Frontal cortex (tissue), 4 donors: ENCODE measurements around the gene MUC5AC. TPM values are rescaled to one million over a fixed set of nuclear protein-coding genes. Genes with fewer than 3 reads are reported as not detected.
"Not testable (repeated sequence)": the region's sequence is repeated elsewhere in the genome, so short reads cannot be mapped to it uniquely, and the experiment has no call there.

Experiments used
- DNase-seq, 2 donors: peaks; one replicate each; pipeline ENCODE4 v3.0.0; 2012; ENCODE audit warnings: low spot score in 2 of 2
- FAIRE-seq: peaks from 2 replicates; lab custom pipeline; 2012; peaks lifted over from hg19 to GRCh38; lab: Jason Lieb, UNC
- total RNA-seq: library from RNA; depleted of rRNA; stranded (reverse); fragments of >200 nt; gene quantifications from one replicate; pipeline ENCODE4 v1.2.3, GENCODE V29; 2014
- donor health status: control.
- donor health status: control.
- donor health status: control.

MUC5AC gene, protein sequence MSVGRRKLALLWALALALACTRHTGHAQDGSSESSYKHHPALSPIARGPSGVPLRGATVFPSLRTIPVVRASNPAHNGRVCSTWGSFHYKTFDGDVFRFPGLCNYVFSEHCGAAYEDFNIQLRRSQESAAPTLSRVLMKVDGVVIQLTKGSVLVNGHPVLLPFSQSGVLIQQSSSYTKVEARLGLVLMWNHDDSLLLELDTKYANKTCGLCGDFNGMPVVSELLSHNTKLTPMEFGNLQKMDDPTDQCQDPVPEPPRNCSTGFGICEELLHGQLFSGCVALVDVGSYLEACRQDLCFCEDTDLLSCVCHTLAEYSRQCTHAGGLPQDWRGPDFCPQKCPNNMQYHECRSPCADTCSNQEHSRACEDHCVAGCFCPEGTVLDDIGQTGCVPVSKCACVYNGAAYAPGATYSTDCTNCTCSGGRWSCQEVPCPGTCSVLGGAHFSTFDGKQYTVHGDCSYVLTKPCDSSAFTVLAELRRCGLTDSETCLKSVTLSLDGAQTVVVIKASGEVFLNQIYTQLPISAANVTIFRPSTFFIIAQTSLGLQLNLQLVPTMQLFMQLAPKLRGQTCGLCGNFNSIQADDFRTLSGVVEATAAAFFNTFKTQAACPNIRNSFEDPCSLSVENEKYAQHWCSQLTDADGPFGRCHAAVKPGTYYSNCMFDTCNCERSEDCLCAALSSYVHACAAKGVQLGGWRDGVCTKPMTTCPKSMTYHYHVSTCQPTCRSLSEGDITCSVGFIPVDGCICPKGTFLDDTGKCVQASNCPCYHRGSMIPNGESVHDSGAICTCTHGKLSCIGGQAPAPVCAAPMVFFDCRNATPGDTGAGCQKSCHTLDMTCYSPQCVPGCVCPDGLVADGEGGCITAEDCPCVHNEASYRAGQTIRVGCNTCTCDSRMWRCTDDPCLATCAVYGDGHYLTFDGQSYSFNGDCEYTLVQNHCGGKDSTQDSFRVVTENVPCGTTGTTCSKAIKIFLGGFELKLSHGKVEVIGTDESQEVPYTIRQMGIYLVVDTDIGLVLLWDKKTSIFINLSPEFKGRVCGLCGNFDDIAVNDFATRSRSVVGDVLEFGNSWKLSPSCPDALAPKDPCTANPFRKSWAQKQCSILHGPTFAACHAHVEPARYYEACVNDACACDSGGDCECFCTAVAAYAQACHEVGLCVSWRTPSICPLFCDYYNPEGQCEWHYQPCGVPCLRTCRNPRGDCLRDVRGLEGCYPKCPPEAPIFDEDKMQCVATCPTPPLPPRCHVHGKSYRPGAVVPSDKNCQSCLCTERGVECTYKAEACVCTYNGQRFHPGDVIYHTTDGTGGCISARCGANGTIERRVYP (N-terminal part only)
- total RNA-seq = not detected

DNA sequence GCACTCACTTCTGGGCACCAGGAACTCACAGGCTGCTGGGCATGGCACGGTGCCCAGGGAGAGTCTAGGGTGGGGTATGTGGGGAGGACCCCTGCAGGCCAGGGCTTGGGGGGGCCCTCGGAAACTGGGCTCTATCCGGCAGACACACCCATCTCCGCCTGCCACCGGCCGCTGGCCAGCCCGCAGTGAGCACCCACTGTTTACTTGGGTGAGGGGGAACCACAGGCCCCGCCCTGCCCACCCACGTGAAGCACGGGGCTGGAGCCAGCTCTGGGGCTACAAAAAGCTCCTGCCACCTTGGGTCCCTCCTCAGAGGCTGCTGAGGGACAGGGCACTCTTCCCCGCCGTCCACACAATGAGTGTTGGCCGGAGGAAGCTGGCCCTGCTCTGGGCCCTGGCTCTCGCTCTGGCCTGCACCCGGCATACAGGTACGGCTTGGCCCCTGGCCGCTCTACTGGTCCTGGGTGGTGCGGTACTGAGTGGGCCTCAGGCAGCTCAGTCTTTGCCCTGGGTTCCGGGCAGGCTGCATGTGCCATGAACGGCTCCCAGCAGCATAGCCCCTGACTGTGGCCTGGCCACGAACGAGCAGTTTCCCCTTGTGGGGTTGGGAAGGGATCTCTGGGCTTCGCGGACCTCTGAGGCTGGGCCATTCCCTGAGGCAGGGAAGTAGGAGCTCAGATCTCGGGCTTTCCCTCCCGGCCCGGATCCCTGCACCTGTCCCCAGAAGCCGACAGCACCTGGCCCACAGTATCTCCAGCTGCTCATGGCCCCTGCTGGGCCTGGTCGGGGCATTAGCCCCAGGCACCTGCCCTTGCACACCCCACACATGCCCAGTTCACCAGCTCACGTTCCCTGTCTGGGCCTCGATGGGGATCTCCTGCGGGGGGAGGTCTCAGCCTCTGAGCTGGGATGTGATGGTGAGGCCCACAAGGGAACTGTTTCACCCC lies at the start of gene MUC5AC:
Gene MUC5AC (plus strand): TSS at position 309 of the 947 bp plus-strand sequence. CDS start 47 bp downstream, at position 356.
- no peak for FAIRE-seq
- DNase-seq = no peak

DNA sequence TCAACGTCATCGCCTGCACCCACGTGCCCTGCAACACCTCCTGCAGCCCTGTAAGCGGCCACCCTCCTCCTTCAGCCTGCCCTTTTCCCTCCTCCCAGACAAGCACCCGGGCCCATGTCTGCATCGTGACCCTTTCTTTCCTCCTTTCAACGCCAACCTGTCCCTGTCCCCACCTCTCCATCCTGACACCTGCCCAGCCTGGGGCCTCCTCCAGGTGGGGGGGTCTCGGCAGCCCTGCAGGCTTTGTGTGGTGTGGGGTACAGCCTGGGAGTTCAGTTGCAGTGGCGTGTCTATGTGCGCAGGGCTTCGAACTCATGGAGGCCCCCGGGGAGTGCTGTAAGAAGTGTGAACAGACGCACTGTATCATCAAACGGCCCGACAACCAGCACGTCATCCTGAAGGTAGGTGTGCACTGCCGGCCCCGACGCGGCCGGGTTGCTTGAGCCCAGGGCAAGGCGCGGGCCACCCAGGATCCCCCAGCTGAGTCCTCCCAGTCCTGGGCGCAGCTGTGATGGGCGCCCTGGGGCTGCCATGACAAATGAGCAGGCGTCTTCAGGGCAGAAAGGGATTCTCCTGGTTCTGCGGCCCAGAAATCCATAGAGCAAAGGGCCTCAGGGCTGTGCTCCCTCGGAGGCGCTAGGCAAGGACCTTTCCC lies 49.4 kb upstream of the MUC5AC start:
- DNase-seq (no peak), FAIRE-seq (no peak)

DNA sequence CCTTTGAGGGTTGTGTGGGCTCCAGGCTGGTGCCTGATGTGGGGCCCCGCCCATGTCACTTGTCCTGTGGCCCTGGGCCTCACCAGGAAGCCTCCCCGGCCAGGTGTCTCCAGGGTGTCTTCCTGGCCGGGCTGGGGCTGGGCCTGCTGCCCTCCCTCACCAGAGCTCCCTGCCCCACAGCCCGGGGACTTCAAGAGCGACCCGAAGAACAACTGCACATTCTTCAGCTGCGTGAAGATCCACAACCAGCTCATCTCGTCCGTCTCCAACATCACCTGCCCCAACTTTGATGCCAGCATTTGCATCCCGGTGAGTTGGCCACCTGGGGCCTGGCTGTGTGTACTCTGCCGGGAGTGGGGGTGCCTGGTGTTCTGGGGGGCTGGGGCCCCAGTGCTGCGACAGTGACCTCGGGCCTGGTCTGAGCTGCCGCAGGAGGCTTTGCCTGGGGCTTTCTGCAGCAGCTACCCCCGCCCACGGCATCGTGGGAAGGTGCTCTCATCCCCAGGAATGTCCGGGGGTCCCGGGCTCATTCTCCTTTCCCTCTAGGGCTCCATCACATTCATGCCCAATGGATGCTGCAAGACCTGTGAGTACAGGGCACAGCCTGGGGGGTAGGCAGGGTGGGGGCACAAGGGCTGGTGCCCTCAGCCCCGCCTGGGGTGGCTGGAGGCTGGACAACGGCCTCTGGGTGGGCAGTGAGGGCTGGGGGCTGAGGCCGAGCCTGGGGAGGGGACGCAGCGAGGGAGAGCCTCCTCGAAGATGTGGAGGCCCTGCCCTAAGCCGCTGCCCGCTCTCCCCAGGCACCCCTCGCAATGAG lies 48.4 kb upstream of the MUC5AC start:
- FAIRE-seq (no peak), DNase-seq (no peak)

DNA sequence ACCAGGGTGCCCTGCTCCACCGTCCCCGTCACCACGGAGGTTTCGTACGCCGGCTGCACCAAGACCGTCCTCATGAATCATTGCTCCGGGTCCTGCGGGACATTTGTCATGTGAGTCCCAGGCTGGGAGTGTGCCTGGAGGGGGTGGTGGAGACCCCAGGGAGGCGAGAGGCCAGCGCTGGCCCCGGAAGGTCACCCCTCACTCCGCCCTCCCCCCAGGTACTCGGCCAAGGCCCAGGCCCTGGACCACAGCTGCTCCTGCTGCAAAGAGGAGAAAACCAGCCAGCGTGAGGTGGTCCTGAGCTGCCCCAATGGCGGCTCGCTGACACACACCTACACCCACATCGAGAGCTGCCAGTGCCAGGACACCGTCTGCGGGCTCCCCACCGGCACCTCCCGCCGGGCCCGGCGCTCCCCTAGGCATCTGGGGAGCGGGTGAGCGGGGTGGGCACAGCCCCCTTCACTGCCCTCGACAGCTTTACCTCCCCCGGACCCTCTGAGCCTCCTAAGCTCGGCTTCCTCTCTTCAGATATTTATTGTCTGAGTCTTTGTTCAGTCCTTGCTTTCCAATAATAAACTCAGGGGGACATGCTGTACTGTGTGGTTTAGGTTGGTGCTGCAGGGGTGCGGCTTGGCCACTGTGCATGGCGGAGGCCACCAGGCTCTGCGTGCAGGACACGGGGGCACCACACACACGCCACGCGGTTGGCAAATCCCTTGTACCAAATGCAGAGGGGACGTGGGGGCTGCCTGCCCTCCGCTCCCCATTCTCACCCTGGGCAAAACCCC lies 47.6 kb upstream of the MUC5AC start:
- DNase-seq = no peak
- no peak for FAIRE-seq

DNA sequence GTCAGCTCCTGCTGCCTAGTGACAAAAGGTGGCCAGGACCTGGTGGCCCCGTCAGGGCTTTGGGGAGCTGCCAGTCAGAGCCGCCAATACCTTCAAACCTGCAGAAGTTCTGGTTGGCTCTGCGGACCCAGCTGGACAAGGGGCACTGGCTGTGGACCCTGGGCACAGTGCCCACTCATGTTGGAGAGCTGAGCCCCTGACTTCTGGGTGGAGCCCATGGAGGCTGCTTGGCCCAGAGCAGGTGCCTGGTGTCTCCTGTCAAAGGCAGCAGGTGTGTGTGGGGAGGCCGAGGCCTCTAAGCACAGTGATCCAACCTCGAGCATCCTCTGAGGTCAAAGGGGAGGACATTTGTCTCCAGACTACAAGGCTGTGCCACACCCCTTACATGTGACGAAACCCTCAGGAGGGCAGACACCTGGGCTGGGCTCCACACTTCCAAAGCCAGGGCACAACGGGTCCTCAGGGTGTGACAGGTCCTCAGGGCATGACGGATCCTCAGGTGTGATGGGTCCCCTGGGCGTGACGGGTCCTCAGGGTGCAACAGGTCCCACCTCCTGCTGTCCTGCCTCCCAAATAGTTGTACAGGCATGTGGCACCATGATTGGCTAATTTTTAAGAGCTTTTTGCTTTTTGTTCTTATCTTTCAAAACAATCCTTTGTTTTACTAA lies 46.1 kb upstream of the MUC5AC start:
- no peak for FAIRE-seq
- no peak for DNase-seq

DNA sequence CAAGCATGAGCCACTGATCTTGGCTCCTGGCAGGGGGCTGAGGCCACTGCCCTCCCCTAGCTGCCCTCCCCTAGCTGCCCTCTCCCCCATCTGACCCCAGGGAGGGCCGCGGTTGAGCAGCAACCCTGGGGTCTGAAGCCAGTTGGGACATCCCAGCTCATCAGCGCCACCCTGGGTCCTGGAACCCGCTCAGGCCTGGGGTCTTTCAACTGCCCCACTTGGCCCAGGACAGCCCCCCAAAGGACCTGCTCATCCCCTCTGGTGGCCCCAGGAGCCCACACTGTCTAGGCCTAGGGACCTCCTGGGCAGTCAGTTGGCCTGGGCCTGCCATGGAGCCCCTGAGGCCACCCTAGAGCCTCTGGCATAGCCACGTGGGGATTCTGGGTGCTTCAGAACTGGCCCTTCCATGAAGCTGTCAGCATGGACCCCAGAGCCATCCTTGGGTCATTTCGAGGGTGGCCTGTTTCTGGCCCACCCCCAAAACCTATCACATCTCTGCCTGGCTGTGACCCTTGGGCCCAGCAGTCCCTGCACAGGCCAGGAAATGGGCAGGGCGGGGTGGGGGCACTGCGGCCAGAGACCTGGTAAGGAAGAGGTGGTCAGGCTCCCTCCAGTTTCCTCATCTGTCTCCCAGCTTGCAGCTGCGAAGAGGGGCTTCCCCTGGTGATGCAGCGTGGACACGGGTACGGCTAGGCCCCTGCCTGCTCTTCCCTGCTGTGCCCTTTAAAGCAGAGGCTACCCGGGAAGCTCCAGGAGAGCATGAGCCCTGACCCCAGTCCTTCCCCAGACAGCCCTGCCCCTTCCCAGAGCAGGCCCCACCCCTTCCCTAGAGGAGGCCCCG lies 45.2 kb upstream of the MUC5AC start:
- DNase-seq (no peak), FAIRE-seq (no peak)

DNA sequence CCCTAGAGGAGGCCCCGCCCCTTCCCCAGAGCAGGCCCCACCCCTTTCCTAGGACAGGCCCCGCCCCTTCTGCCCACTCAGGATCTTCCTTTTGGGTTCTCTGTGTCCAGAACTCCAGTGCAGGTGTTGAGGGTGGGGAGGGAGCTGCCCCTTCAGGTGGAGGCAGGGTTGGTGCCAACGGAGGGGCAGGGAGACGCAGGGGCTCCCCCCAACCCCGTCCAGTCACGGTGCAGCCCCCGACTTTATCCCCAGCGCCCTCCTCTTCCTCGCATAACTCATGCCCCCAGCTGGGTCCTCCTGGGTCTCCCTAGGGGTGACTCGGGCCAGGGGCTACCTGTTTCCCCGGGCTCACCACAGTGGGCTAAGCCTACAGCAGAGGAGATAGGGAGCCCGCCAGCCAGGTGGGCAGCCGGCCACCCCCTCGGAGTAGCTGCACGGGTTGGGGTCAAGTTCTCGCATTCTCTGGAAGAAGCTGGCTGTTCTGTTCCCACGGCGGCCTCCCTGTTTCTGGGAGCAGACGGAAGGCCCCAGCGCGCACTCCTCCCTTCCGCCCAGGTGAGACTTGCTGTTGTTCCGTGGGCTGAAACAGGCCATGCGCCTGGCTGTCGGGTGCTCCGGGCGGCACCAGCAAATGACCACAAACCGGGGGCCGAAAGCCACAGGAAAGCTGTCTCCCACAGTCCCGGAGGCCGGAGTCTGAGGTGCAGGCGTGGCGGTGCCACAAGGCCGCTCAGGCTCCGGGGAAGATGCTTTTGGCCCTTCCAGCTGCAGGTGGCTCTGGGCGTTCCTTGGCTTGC lies 44.1 kb upstream of the MUC5AC start:
- DNase-seq = no peak

DNA sequence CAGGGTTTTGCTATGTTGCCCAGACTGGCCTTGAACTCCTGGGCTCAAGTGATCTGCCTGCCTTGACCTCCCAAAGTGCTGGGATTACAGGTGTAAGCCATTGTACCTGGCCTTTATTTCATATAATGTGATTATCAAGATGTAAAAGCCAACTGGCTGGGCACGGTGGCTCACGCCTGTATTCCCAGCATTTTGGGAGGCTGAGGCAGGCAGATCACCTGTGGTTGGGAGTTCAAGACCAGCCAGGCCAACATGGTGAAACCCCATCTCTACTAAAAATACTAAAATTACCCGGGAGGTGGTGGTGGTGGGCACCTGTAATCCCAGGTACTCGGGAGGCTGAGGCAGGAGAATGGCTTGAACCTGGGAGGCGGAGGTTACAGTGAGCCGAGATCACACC lies 42.5 kb upstream of the MUC5AC start:
- not testable (repeated sequence) for DNase-seq, FAIRE-seq

More for the DNA sequence above, 44.1 kb upstream of the MUC5AC start:
- FAIRE-seq = no peak

DNA sequence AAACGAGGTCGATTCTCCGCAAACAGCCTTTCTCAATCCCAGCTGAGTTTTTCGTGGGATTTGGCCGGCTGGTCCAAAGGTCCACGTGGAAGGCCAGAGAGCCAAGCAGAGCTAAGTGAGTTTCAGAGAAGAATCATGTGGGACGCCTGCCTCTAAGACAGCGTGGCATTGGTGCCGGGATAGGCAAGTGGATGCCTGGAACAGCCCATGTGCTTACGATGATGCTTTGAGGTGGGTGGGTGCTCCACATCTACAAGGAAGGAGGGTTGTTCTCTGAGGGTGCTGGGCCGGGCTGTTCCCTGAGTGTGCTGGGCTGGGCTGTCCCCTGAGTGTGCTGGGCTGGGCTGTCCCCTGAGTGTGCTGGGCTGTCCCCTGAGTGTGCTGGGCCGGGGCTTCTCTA lies 41.6 kb upstream of the MUC5AC start:
- no peak for FAIRE-seq
- DNase-seq = no peak

DNA sequence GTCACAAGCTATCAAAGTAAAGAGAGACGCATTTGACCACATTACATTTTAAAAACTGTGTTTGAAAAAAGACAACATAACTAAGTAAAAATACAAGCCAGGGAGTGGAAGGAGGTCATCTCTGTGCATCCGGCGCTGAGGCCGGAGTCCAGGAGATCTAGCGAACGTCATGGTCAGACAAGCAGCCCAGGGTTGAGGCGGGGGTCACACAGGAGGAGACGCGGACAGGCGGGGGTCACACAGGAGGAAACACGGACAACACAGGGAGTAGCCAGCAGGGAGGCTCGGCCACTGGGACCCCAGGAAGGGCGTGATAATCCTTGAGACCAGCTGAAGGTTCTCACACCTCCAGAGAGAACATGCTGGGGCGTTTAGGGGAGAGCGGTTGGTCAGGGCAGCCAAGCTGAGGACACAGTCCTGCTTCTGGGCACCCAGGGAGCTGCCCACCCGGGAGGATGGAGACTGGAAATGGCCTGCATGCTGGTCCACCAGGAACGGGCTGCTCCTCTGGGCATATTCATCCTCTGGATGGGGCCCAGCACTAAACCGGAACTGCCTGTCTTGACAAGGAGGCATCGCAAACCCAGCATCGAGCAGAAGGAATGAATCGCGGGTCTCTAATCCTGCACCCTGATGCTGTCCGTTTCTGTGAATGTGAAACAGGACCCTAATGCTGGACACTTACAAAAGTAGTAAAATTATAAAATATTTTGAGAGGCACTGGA lies 40.9 kb upstream of the MUC5AC start:
- no peak for DNase-seq
- no peak for FAIRE-seq

DNA sequence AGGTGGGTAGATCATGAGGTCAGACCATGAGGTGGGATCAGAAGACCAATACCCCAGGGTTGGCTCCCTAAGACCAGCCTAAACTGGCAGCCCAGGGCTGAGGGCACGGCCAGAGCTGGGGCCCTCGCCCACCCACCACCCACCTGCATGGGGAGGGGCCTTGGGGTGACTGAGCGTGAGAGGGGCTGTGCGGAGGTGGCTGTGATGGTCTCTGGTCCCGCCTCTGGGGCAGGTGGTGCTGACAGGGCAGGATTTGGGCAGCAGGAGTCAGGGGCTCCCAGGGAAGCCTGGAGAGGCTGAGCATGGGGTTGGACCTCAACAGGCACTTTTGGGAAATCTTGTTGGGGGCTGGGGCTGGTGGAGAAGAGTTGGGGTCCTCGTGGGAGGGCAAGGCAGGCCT lies 39.8 kb upstream of the MUC5AC start:
- DNase-seq (no peak), FAIRE-seq (no peak)

DNA sequence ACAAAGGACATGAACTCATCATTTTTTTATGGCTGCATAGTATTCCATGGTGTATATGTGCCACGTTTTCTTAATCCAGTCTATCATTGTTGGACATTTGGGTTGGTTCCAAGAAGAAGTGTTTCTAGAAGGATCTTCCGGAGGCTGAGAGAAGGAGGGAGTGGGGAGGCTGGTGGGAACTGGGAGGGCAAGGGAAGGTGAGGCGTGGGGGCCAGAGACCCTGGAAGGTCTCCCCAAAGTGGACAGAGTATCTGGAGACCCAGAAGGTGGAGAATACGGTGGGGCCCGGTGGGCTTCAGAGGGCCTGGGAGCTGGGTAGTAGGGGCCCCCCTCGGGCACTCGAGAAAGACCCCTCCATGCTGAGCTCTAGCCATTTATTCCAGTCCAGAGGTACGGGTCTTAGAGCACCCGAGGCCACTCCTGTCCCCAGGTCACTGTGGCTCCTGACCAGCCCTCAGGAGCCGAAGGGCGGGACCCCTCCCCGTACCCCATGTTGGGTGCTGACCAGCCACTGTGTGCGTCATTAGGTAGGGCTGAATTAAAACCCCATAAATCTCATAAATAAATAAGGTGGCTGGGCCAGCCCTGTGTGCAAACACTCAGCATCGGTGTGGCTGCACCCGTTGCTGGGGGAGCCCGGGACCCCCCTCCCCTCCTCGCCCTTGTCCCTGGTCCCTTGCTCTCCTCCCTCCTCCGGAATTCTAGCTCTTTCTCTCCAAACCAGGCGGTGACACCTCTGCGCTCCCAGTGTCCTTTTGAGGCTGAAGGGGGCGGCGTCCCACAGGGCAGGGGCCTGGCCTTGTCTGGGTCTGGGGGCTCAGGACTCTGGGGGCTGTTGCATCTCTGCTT lies 38.8 kb upstream of the MUC5AC start:
- no peak for FAIRE-seq
- DNase-seq = peak in 1 of 2 donors; percentile 6

DNA sequence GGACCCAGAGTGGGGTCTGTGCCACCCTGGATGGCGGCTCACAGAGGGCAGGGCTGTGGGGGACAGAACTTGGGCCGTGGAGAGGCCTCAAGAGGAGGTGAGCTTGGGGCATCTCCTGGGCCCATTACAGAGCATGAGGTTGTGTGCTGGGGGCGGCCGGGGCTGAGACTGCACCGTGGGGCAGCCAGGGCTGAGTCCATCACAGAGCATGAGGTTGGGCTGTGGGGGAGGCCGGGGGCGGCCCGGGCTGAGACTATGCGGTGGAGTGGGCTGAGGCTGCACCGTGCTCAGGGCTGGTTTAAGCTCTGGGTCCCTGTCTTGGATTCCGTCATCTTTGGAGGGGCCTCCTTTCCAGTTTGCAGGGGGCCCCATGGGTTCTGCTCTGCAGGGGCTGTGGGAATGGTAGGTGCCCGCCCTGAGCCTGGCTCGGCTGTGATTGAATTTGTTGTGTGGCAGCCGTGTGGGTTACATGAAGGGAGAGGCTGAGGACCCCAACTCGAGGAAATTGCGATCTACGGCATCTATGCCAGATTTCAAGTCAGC lies 38.1 kb upstream of the MUC5AC start:
- FAIRE-seq = no peak

More for the DNA sequence above, 38.1 kb upstream of the MUC5AC start:
- no peak for DNase-seq
